HG02798 (cell line): Measurements from ENCODE around the gene ANKFN1.

Source experiments
- ATAC-seq: cut with Tn5 transposase; IDR thresholded peaks from one replicate; pipeline ENCODE4 v1.9.1; 2021; ENCODE audit warnings: mild to moderate bottlenecking; ENCODE audit not compliant: unreplicated experiment, poor library complexity

The ANKFN1 gene

GRCh38 chr17:56175299-56175955 lies 22.2 kb downstream of the ANKFN1 start:
- ATAC-seq: no peak

GRCh38 chr17:56176091-56176490 lies 22.8 kb downstream of the ANKFN1 start:
- ATAC-seq: no peak

- ATAC-seq: no peak
Measured at GRCh38 chr17:56177361-56177760, 24.1 kb downstream of the ANKFN1 start.

- no peak for ATAC-seq
Measured at GRCh38 chr17:56178203-56178602, 24.9 kb downstream of the ANKFN1 start.

GRCh38 chr17:56182081-56182480 lies 28.8 kb downstream of the ANKFN1 start:
- no peak for ATAC-seq

GRCh38 chr17:56184650-56185049 lies 31.4 kb downstream of the ANKFN1 start:
- no peak for ATAC-seq

GRCh38 chr17:56185491-56186221 lies 32.4 kb downstream of the ANKFN1 start:
- ATAC-seq: no peak

GRCh38 chr17:56186222-56186786 lies 33.0 kb downstream of the ANKFN1 start:
- no peak for ATAC-seq

GRCh38 chr17:56203430-56203829 lies 50.2 kb downstream of the ANKFN1 start:
- ATAC-seq: no peak

GRCh38 chr17:56206351-56206750 lies 53.1 kb downstream of the ANKFN1 start:
- no peak for ATAC-seq

- ATAC-seq: no peak
Measured at GRCh38 chr17:56213031-56213430, 59.8 kb downstream of the ANKFN1 start.

- no peak for ATAC-seq
Measured at GRCh38 chr17:56217921-56218320, 64.6 kb downstream of the ANKFN1 start.

- no peak for ATAC-seq
Measured at GRCh38 chr17:56222255-56222654, 69.0 kb downstream of the ANKFN1 start.

- ATAC-seq: no peak
Measured at GRCh38 chr17:56230660-56231059, 77.4 kb downstream of the ANKFN1 start.

GRCh38 chr17:56231252-56231651 lies 78.0 kb downstream of the ANKFN1 start:
- no peak for ATAC-seq

GRCh38 chr17:56231693-56232092 lies 78.4 kb downstream of the ANKFN1 start:
- no peak for ATAC-seq

- ATAC-seq: no peak
Measured at GRCh38 chr17:56244268-56244890, 91.1 kb downstream of the ANKFN1 start.

GRCh38 chr17:56247816-56248215 lies 94.5 kb downstream of the ANKFN1 start:
- no peak for ATAC-seq

- ATAC-seq: no peak
Measured at GRCh38 chr17:56257075-56257474, 103.8 kb downstream of the ANKFN1 start.

- ATAC-seq: no peak
Measured at GRCh38 chr17:56260376-56261002, 107.2 kb downstream of the ANKFN1 start.

- no peak for ATAC-seq
Measured at GRCh38 chr17:56262803-56263202, 109.5 kb downstream of the ANKFN1 start.
